Measurements from ENCODE around the gene QSER1.

Gene QSER1

GRCh38 chr11:32947978-32948377, 55.4 kb downstream of the QSER1 start:
- no peak for DNase-seq (ENCODE audit: low read depth)
- TF ChIP-seq CTCF (conservative IDR thresholded peaks at IDR 0.05; ENCODE audit: low read length) = no peak
- no peak overlapping the region for H3K4me3 ChIP-seq (ENCODE audit: low read length)

GRCh38 chr11:32949739-32950138, 57.1 kb downstream of the QSER1 start:
- no peak overlapping the region for H3K4me3 ChIP-seq (ENCODE audit: low read length)
- no peak for TF ChIP-seq CTCF (conservative IDR thresholded peaks at IDR 0.05; ENCODE audit: low read length)
- DNase-seq (ENCODE audit: low read depth) = no peak

GRCh38 chr11:32952421-32952820, 59.8 kb downstream of the QSER1 start:
- no peak for TF ChIP-seq CTCF (conservative IDR thresholded peaks at IDR 0.05; ENCODE audit: low read length)
- DNase-seq (ENCODE audit: low read depth) = no peak
- H3K4me3 ChIP-seq (ENCODE audit: low read length) = no peak overlapping the region

GRCh38 chr11:32953700-32954099, 61.1 kb downstream of the QSER1 start:
- no peak for TF ChIP-seq CTCF (conservative IDR thresholded peaks at IDR 0.05; ENCODE audit: low read length)
- no peak for DNase-seq (ENCODE audit: low read depth)
- no peak overlapping the region for H3K4me3 ChIP-seq (ENCODE audit: low read length)

- no peak overlapping the region for H3K4me3 ChIP-seq (ENCODE audit: low read length)
- peak; percentile 75 for TF ChIP-seq CTCF (conservative IDR thresholded peaks at IDR 0.05; ENCODE audit: low read length)
- peak; percentile 56 for DNase-seq (ENCODE audit: low read depth)
Observed at GRCh38 chr11:32960553-32961164, 68.0 kb downstream of the QSER1 start.

GRCh38 chr11:32962016-32962415, 69.4 kb downstream of the QSER1 start:
- peak; percentile 36 for DNase-seq (ENCODE audit: low read depth)
- H3K4me3 ChIP-seq (ENCODE audit: low read length) = no peak overlapping the region

More at GRCh38 chr11:32962016-32962415, 69.4 kb downstream of the QSER1 start:
- no peak for TF ChIP-seq CTCF (conservative IDR thresholded peaks at IDR 0.05; ENCODE audit: low read length)
